HG03565 (cell line): ENCODE measurements around the gene DCAF5.
"Not testable (repeated sequence)": the region's sequence is repeated elsewhere in the genome, so short reads cannot be mapped to it uniquely, and the experiment has no call there.

ENCODE experiments used
- ATAC-seq: cut with Tn5 transposase; IDR thresholded peaks from one replicate; pipeline ENCODE4 v1.9.1; 2021; ENCODE audit warnings: mild to moderate bottlenecking, moderate library complexity; ENCODE audit not compliant: unreplicated experiment

Gene DCAF5

DNA sequence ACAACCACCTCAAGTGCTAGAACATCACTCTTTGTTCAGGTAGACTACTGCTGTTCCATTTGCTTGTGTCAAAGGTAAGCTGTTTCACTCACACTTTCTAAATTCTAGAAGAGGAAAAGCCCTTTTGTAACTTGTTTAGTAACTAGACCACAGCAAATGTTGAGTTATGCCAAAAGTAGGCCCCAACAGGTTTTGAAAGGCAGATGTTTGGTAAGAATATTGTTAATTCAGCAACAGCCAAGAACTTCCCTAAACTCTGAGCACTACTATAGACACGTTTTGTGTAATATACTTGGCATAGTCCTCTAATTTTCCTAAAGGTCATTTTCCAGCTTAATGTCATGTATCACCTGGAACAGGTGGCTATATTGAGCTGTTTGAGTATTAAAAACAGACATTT lies 79.0 kb downstream of the DCAF5 start:
- ATAC-seq = no peak

DNA sequence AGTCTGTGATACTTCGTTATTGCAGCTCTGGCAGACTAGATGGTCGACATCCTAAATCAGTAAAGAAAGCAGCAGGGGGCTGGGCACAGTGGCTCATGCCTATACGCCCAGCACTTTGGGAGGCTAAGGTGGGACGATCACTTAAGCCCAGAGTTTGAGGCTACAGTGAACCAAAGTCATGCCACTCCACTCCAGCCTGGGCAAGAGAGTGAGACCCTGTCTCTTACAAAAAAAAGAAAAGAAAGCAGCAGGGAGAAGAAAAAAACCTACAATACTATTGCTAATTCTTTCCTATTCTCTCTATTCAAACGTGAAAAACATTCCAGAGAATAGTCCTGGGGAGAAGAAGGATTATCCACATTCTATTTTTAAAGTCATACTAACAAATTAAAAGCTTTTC lies 79.5 kb downstream of the DCAF5 start:
- no peak for ATAC-seq

DNA sequence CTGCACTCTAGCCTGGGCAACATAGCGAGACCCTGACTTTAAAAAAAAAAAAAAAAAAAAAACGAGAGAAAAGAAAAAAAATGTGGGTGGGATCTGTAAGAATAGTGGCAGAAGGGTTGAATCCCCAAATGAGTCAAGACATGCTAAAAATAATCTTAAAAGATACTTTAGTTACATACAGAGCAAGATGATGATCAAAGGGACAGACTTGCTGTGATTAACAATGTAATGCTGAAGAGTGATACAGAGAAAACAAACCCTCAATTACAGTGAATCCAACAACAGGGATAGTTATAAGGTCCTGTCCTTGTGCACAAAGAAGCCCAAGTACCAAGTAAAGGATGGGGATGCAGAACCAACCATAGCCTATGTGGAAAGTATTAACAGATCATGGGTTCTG lies 80.3 kb downstream of the DCAF5 start:
- ATAC-seq = no peak

GRCh38 chr14:69068744-69069421 lies 84.0 kb downstream of the DCAF5 start:
- no peak for ATAC-seq

DNA sequence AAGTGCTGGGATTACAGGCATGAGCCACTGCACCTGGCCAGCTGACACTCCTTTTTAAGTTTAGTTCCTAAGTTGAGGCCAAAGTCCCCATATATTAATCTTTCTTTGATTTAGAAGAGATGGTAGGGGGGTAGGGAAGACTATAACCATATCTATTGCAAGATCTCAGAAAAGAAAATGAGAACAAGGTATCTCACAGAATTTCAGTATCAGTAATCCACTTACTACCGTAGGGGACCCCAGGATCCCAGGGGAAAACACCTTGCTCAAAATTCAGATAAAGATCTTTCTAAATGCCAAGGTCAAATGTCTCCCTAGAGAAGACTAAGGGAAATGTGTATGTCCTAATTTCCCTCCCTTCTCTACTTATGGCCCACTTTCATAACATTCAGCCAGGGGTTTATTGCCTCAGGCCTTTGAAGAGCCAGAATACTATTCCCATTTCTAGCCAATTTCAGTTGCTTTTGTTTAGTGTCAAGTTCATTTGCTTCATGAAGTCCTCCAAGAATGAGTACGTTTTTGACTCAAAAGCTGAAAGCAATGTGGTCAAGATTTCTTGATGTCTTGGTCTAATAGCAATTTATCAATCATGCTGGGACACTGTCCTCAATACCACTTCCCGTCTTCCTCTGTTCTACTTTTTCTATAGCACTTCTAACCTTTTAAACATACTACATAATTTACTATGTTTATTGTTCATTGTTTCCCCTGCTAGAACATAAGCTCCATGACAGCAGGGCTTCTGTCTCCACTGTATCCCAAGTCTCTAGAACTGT lies 86.3 kb downstream of the DCAF5 start:
- ATAC-seq = peak; percentile 46

DNA sequence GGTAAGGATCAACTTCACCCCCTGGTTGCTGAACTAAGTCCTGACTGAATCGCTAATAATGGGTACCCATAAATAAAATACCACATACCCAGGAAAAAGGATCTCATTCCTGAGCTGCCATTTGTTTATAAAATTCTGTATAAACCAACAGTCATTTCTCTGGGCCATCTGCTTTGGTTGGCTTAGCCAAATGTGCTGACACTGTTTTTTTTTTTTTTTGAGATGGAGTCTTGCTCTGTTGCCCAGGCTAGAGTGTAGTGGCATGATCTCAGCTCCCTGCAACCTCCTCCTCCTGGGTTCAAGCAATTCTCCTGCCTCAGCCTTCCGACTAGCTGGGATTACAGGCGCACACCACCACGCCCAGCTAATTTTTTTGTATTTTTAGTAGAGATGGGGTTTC lies 87.0 kb downstream of the DCAF5 start:
- not testable (repeated sequence) for ATAC-seq

DNA sequence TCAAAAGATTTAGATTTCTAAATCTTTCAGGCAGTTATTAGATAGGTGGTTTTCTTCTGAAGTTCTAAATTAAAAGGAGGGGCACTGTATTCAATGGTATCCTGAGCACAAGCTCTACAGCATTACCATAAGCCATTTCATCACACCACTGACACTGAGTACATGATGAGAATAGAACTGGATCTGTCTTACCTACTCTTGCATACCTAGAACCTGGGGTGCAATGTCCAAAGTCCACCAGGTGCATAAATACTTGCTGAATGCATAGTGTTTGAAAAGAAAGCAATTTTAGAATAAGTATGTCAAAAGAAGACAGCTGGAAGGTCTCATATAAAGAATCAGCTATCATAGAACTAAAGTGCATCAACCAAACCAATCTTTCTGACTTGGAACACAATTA lies 88.3 kb downstream of the DCAF5 start:
- ATAC-seq = no peak

- ATAC-seq = no peak
Measured at GRCh38 chr14:69059658-69060623, 93.0 kb downstream of the DCAF5 start.

- ATAC-seq = no peak
Measured at GRCh38 chr14:69055999-69056788, 96.7 kb downstream of the DCAF5 start.

DNA sequence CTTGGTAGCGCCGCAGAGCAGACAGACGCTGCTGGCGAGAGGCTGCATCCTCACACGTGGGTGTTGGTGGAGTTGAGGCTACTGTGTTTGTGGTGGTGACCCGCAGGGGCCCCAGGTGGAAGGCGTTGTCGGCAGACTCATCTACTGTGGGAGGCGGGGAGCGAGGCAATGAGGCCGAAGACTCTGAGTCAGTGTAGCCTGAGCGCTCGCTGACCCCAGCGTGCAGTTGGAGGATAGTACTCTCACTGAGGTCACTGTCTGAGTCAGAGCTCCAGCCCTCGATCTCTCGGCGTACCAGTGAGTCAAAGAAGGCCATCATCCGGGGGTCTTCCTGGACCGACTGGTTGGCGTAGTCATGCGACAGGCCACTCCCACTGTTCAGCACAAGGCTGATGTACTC lies 97.8 kb downstream of the DCAF5 start:
- no peak for ATAC-seq

GRCh38 chr14:69054030-69054429 lies 98.9 kb downstream of the DCAF5 start:
- ATAC-seq = no peak

DNA sequence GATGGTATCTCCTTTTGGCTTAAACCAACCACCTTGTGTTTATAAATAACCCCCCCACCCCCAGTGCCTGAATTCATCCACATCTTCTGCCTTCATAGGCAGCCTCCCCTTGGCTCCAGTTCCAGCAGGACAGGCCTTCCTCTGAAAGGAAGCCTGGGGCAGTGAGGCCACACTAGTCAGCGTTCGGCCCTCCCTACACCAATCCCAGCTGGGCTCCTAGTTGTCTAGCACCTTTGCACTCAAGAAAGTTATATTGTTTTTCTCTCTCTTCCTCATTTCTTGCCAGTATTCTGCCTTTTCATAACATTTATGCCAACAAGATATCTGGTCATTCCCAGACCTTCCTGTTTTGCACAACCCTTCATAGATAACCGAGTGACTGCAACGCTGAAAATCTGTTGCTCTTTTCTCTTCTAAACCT lies 100.7 kb downstream of the DCAF5 start:
- no peak for ATAC-seq

DNA sequence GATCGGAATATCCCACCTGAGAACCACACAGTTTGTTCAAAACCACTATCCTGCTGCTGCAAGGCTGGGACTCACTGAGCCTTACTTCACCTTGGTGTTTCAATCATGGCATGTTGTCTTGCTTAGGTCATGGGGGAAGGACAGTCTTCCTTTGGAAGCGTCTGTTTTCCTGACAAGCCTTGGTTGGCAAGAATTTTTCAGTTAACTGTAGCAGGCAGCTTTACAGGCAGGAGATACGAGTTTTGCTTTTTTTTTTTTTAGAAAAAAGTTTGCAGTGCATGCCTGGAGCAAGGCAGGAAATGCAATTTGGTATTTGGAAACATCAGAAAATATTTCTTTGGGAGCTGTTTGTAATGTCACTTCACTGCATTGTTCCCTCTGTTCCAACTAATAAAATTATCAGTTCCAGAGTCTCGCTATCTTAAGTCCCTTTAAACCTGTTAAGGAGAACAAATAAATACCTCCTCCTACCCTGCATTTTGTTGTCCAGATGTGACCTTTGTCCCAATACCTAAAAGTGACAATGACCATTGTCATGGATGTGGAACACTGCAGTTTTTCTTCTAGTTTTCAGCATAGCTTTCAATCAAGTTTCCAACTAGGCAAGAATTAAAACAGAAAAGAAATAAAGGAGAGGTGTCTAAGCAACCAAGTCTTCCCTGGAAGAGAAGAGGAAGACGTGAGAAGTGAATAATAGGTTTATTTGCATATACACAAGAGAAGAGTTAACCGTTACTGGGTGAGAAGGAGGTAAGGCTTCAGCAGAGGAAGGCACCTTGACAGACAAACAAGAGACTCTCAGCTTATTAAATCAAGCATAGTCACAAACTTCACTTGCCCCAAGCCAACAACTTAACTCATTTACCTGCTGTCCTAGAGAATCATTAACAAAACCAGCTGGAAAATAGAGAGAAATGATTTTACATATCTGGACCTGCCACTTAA lies 102.4 kb downstream of the DCAF5 start:
- ATAC-seq = no peak

- ATAC-seq = no peak
Measured at GRCh38 chr14:69049675-69050074, 103.2 kb downstream of the DCAF5 start.

DNA sequence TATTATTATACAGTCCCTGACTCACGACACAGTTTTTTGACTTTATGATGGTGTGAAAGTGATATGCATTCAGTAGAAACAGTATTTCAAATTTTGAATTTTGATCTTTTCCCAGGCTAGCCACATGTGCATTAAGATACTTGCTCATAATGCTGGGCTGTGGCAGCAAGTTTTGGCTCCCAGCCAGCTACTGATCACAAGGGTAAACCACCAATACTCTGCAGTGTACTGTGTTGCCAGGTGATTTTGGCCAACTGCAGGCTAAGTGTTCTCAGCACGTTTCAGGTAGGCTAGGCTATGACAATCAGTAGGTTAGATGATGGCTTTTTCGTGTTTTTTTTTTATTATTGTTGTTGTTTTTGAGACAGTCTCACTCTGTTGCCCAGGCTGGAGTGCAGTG lies 104.5 kb downstream of the DCAF5 start:
- ATAC-seq = no peak

DNA sequence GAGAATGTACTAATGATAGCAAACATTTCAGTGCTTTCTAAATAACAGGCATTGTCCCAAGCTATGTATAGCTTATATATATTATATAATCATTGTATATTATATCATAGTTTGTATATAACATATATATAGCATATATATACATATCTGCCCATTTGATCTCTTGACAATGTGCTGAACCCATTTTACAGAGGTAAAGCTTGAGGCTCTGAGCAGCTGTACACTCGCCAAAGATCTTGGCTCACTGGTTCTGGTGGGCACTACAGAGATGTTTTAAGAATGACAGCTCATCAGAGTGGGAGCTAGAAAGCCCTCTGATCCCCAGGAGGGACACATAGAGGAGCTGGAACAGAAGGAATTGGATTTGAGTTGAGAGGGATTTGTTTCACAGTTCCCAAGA lies 105.7 kb downstream of the DCAF5 start:
- ATAC-seq = no peak

DNA sequence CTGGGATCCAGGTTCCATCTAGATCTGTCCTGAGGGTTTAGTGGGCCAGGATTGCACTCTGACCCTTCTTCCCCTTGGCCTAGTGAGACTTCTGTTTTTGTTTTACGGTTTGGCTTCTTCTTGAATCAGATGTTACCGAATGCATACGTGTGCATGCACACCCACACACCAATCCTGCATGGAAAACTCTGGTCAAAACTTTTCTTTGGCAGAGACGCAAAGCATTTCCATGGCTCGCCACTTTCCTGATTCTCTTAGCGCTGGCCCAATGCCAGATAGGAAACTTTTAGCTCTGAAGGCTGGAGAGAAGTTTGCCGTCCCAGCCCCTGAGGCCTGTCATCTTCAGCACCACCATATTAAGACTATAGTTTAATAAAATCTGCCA lies 106.5 kb downstream of the DCAF5 start:
- ATAC-seq = no peak

GRCh38 chr14:69045857-69046475 lies 107.0 kb downstream of the DCAF5 start:
- no peak for ATAC-seq

- no peak for ATAC-seq
Measured at GRCh38 chr14:69044965-69045555, 107.9 kb downstream of the DCAF5 start.
